Epithelial cell of proximal tubule (primary cell): Measurements from ENCODE around the gene GJC2. TPM values are rescaled to one million over a fixed set of nuclear protein-coding genes. Genes with fewer than 3 reads are reported as not detected.

ENCODE experiments used
- DNase-seq: peaks from one replicate; pipeline ENCODE4 v3.0.0-alpha.2; 2011; ENCODE audit warnings: low read depth
- H3K4me3 ChIP-seq: 2 replicates; pipeline ENCODE4 v1.5.1; 2011; ENCODE audit warnings: low read depth, mild to moderate bottlenecking, low read length
- total RNA-seq: library from RNA; depleted of rRNA; stranded (reverse); fragments of >200 nt; gene quantifications from 2 replicates; pipeline ENCODE4 v1.2.3, GENCODE V29; 2015
- TF ChIP-seq, protein P1 (sequence below): conservative IDR thresholded peaks from 2 replicates; pipeline ENCODE4 v1.5.1; 2012; ENCODE audit warnings: low read depth, mild to moderate bottlenecking, low read length

GJC2 gene
- total RNA-seq, 1 donor from 2014 or later: 0.69 TPM

DNA sequence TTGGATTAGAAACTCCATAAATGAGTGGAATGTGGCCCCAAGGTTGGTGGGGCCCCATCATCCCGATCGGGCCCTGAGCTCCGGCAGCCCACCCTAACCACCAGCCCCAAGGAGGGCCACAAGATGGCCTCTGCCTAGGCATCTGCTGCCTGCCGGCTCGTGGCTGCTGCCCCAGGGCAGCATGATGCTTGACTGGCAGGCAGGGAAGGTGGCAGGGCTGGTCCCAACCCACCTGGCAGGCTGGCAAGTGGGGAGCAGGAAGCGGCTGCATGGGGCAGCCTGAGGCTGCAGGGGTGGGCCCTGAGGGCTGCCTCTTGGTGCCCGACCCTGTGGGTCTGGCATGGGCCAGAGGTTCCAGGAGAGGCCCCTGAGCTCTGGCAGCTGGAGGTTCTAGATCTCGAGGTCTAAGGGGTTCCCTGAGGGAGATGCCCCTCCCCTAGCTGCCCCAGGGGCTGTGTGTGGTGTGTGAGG lies 760 bp upstream of the GJC2 start:
- H3K4me3 ChIP-seq: no peak overlapping the region
- TF ChIP-seq, protein P1, sequence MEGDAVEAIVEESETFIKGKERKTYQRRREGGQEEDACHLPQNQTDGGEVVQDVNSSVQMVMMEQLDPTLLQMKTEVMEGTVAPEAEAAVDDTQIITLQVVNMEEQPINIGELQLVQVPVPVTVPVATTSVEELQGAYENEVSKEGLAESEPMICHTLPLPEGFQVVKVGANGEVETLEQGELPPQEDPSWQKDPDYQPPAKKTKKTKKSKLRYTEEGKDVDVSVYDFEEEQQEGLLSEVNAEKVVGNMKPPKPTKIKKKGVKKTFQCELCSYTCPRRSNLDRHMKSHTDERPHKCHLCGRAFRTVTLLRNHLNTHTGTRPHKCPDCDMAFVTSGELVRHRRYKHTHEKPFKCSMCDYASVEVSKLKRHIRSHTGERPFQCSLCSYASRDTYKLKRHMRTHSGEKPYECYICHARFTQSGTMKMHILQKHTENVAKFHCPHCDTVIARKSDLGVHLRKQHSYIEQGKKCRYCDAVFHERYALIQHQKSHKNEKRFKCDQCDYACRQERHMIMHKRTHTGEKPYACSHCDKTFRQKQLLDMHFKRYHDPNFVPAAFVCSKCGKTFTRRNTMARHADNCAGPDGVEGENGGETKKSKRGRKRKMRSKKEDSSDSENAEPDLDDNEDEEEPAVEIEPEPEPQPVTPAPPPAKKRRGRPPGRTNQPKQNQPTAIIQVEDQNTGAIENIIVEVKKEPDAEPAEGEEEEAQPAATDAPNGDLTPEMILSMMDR: no peak
- no peak for DNase-seq

DNA sequence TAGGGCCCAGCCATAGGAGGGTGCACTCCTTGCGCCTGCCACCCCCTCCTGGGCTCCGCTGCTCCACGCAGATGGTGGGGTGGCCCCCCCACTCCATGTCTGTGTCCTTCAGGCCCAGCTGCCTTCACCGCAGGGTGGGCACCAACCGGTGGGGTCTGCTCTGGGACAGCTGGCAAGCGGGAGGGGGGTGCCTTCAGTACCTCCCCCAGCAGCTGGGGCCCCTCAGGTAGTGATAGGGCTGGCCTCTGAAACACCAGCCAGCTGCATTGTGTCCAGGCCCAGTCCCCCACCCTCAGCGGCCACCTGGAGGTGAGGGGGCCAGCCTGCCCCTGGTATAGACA lies 360 bp downstream of the GJC2 start:
- no peak overlapping the region for H3K4me3 ChIP-seq
- no peak for DNase-seq
- TF ChIP-seq, protein P1: no peak

DNA sequence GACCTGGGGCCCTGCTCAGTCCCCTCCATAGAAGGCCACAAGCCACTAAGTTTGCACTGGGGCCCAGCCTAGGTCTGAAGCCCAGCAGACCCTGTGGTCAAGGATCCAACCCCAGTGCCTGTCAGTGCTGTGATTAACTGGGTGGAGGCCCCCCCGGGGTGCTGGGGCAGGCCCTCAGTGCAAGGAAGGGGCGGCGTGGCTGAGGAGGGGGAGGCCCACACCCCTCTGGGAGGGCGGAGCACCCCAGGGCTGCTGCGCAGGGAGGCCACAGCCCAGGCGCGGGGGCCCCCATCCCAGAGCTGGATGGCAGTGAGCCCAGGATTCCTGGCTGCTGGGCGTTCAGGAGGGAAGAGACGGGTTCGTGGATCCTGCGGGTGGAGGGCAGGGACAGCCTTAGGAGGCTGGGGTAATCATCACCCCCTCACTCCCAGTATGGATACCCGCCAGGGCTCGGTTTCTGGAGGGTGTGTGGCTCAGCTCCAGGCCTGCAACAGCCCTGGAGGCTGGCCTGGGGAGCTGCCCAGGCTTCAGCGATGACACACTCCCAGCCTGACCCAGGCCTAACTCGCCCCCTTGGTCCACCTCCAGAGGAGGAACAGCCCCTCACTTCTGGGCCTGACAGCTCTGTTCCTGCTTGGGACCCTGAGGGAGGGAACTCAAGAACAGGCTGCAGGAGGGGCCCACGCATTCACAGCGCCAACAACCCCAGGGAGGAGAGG lies 890 bp downstream of the GJC2 start:
- H3K4me3 ChIP-seq: no peak overlapping the region
- DNase-seq: no peak
- TF ChIP-seq, protein P1: no peak

DNA sequence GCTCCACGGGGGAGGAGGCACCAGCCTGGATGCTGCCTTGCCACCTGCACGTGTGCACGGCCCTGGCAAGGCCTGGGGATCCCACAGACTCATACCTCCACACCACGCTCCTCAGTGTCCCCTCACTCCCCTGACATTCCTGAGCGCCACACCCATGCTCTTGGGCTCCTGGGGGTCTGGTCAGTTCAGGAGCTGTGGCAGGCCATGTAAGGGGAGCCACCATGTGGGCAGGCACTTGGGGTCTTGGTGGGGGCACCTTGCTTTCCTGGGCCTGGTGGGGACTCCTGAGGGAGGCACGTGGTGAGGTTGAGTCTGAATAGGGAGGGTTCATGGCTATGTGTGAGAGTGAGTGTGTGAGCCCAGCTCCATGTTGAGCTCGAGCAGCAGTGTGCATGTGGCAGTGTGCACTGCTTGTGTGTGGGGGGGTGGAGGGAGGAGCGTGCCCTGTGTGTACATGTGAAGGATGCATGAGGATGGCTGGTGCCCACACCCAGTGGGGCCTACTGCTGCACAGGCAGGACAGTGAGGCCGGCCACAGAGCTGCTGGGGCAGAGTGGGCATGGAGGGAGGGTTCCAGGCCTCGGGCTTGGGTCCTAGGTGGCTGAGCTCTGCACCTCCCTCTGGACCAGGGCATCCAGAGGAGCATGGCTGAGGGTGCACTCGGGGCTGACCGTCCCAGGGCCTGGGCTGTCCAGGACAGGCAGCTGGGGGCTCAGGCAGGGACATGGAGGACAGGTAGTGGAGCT lies 1.6 kb downstream of the GJC2 start:
- TF ChIP-seq, protein P1: no peak

DNA sequence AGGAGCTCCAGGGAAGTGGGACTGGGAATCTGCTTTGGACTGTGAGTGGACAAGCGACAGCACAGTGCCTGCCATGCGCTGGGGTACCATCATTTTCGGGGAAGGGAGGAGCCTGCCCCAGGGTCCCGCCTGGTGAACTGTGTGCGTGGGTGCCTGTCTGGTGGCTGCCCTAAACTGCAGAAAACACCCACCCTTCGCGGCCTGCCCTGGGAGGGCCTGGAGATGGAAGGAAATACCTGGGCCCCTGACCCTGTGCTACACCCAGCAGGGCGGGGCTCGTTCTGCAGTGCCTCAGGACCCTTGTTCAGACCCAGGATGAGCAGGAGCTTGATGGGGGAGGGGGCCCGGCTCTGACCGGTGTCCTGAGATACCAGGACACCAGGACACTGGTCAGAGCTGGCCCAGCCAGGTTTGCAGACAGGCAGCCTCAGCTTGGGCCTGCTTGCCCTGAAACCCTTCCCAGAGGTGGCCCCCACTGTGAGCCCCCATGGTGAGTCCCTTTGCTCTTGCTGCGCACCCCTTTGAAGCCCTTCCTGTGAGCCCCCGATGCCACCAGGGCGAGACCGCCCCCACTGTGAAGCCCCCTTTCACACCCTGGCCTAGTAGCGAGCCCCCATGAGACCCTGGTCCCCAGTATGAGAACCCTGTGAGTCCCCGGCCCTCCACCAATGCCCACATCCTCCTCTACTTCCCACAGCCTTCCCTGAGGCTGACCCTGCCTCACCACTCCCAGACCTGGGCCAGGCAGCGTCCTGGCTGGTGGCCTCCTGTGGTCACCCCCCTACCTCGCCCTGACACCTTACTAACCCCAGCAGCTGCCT lies 2.6 kb downstream of the GJC2 start:
- no peak overlapping the region for H3K4me3 ChIP-seq
- TF ChIP-seq, protein P1: no peak
- no peak for DNase-seq

More for the DNA sequence above, 1.6 kb downstream of the GJC2 start:
- DNase-seq: no peak
- no peak overlapping the region for H3K4me3 ChIP-seq

DNA sequence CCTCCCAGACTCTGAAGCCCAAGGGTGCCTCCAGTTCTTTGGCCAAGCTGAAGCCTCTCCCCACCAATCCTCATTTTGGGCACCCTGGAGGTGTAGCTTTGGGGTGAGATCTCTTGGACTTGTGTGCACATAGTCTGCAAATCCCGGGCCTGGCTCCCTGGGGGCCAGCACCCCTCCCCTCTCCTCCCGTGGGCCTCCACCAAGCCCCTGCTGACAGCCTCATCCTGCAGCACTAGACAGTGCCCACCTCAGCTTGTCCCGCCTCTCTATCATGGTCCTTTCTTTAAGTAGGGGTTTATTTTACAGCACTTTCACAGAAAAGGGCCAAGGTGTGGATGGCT lies 3.2 kb downstream of the GJC2 start:
- no peak overlapping the region for H3K4me3 ChIP-seq
- TF ChIP-seq, protein P1: no peak
- DNase-seq: no peak
